Endothelial cell of umbilical vein (primary cell): Measurements from ENCODE around the gene CEP89.

ENCODE experiments used
- CTCF ChIP-seq, 2 donors: IDR thresholded peaks; 1 replicate in 1 of 2; 2 replicates in 1 of 2; pipeline ENCODE4 v1.5.1; 2011; ENCODE audit warnings: low read length in 2 of 2, mild to moderate bottlenecking in 2 of 2, moderate library complexity in 2 of 2, control low read depth in 1 of 2, inconsistent platforms in 1 of 2, low read depth in 1 of 2; ENCODE audit not compliant: insufficient read depth in 1 of 2; ENCODE audit errors: extremely low read depth in 1 of 2
- FOS ChIP-seq: IDR thresholded peaks from 2 replicates; pipeline ENCODE4 v1.6.1; 2011; ENCODE audit warnings: mild to moderate bottlenecking, low read length, moderate library complexity, borderline replicate concordance; ENCODE audit not compliant: insufficient read depth

- TF ChIP-seq CTCF (IDR thresholded peaks at IDR 0.05; ENCODE audit: extremely low read depth in 1 of 2, insufficient read depth in 1 of 2, low read depth in 1 of 2, low read length in 2 of 2), result no peak
- no peak for TF ChIP-seq FOS
Measured at GRCh38 chr19:32910094-32910493, 61.7 kb downstream of the CEP89 start.
